ENCODE measurements around the gene MIA. TPM values are rescaled to one million over a fixed set of nuclear protein-coding genes. Genes with fewer than 3 reads are reported as not detected.
A peak's percentile ranks its signal among the peaks of the same experiment; 100 is the strongest.

Gene MIA
- total RNA-seq, 4 donors from 2014 or later = 2.8 TPM; not detected in 3

DNA sequence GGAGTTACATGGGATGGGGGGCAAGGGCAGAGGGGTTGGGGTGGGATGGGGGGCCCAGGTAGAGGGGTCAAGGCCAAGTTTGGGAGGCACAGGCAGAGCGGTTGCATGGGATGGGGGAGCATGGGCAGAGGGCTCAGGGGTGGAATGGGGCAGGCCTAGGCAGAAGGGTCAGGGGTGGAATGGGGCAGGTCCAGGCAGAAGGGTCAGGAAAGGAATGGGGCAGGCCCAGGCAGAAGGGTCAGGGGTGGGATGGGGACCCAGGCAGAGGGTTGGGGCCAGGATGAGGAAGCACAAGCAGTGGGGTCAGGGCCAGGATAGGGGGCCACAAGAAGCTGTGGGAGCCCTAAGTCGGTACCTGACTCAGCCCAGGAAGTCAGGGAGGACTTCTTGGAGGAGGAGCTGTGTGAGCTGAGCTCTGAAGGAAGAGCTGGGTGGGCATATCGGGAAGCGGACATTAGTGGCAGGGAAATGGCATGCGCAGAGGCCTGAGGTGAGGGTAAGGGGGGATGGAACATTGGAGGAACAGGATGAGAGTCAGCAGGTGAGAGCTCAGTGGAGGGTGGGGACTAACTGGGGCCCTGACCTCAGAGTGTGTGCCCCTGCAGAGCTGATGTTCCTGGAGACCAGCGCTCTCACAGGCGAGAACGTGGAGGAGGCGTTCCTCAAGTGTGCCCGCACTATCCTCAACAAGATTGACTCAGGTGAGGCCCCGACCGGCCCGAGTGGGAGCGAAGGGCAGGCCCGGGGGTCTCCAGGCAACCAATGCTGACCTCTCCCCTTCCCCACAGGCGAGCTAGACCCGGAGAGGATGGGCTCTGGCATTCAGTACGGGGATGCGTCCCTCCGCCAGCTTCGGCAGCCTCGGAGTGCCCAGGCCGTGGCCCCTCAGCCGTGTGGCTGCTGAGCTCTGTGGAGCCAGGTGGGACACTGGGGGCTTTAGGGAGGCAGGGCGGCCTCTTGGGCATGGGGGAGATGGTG lies 11.0 kb downstream of the MIA start:
- Histone ChIP-seq H3K4me3 (no peak overlapping the region), H3K4me1 (no peaks in the 10 kb centered on the region), H3K27ac (no peak overlapping the region), H3K36me3 (no peaks in the 10 kb centered on the region), H3K9me3 (no peaks in the 10 kb centered on the region), H3K27me3 (no peaks in the 10 kb centered on the region)
- intact Hi-C loops (cut with DNase I; ENCODE audit: low total_unique reads) = no loop called here
- TF ChIP-seq, protein P1, sequence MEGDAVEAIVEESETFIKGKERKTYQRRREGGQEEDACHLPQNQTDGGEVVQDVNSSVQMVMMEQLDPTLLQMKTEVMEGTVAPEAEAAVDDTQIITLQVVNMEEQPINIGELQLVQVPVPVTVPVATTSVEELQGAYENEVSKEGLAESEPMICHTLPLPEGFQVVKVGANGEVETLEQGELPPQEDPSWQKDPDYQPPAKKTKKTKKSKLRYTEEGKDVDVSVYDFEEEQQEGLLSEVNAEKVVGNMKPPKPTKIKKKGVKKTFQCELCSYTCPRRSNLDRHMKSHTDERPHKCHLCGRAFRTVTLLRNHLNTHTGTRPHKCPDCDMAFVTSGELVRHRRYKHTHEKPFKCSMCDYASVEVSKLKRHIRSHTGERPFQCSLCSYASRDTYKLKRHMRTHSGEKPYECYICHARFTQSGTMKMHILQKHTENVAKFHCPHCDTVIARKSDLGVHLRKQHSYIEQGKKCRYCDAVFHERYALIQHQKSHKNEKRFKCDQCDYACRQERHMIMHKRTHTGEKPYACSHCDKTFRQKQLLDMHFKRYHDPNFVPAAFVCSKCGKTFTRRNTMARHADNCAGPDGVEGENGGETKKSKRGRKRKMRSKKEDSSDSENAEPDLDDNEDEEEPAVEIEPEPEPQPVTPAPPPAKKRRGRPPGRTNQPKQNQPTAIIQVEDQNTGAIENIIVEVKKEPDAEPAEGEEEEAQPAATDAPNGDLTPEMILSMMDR (IDR thresholded peaks at IDR 0.05) = no peak
- no peak for DNase-seq

DNA sequence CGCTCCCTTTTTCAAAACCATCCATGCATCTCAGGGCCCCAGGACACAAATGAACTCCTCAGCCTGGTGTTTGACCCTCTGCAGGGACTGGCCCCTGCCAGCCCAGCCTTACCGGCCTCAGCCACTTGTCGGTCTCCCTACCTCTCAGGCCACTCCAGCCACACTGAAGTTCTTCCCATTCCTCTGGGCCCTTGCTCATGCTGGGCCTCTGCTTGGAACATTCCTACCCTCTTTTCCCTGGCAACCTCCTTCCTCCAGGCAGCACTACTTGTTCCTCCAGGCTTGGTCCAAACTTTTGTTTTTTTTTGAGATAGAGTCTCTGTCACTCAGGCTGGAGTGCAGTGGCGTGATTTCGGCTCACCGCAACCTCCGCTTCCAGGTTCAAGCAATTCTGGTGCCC lies 16.0 kb downstream of the MIA start:
- Histone ChIP-seq H3K27ac (no peak overlapping the region), H3K36me3 (no peaks in the 10 kb centered on the region), H3K4me1 (no peaks in the 10 kb centered on the region), H3K27me3 (no peaks in the 10 kb centered on the region), H3K9me3 (no peaks in the 10 kb centered on the region), H3K4me3 (no peak overlapping the region)
- TF ChIP-seq, protein P1 (IDR thresholded peaks at IDR 0.05) = no peak
- no peak for TF ChIP-seq POLR2A (IDR thresholded peaks at IDR 0.05)
- intact Hi-C loops (cut with DNase I; ENCODE audit: low total_unique reads) = no loop called here
- DNase-seq = no peak

DNA sequence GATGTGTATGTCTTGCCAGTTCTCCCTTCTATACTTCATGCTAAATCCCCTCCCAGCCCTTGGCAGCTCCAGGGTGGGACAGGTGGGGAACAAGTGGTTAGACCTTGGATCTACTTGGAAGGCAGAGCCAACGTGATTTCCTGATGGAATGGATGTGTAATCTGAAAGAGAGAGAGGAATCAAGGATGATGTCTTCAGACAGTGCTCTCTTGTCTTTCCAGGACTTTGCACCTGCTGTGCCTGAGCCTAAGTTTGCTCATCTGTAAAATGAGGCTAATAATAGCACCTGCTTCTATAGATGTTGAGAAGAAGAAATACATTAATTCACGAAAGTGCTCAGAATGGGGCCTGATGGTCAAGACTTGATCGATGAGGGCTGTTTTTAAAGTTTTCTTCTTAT lies 16.7 kb downstream of the MIA start:
- H3K9me3 ChIP-seq = no peaks in the 10 kb centered on the region
- H3K4me3 ChIP-seq = no peak overlapping the region
- H3K27ac ChIP-seq = no peak overlapping the region

DNA sequence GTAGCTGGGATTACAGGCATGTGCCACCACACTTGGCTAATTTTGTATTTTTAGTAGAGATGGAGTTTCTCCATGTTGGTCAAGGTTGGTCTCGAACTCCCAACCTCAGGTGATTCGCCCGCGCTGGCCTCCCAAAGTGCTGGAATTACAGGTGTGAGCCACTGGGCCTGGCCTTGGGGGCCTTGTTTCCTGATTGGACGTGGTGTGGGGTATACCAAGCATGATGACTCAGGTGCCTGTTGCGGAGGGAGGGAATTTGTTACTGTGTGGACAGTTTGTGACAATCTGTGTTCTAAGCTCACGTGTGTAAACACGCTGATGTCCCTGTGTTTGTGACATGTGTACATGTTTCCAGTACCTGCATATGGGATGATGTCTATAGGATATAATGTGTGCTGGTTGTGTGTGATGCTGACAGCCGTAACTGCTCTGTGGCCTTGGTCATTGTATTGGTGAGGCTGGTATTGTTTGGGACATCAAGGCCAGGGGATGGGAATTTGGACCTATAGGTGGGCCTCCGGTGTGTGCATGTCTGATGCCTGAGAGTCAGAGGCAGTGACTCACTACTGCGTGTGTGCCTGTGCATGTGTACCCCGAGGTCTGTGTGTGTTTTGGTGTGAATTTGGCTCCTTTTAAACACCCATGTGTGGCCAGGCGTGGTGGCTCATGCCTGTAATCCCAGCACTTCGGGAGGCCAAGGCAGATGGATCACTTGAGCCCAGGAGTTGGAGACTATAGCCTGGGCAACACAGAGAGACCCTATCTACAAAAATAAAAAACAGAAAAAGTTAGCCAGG lies 22.0 kb downstream of the MIA start:
- intact Hi-C loops (cut with DNase I; ENCODE audit: low total_unique reads) = no loop called here
- TF ChIP-seq, protein P1 (IDR thresholded peaks at IDR 0.05) = no peak
- TF ChIP-seq POLR2A (IDR thresholded peaks at IDR 0.05) = no peak
- peak in 1 of 2 donors; percentile 25 for DNase-seq
- Histone ChIP-seq H3K4me1 (peaks cover 0 to 26% of the 10 kb centered on the region in 2 donors), H3K9me3 (no peaks in the 10 kb centered on the region), H3K4me3 (no peak overlapping the region), H3K36me3 (no peaks in the 10 kb centered on the region), H3K27me3 (no peaks in the 10 kb centered on the region), H3K27ac (peak overlapping the region; percentile 94 to 97)

More for the DNA sequence above, 16.7 kb downstream of the MIA start:
- DNase-seq = no peak
- Histone ChIP-seq H3K4me1 (no peaks in the 10 kb centered on the region), H3K36me3 (no peaks in the 10 kb centered on the region), H3K27me3 (no peaks in the 10 kb centered on the region)
- TF ChIP-seq POLR2A (IDR thresholded peaks at IDR 0.05) = no peak
- TF ChIP-seq, protein P1 (IDR thresholded peaks at IDR 0.05) = no peak
- intact Hi-C loops (cut with DNase I; ENCODE audit: low total_unique reads) = no loop called here
